Choroid plexus epithelial cell (primary cell): ENCODE results near the gene ANGPTL3.
"Not testable (repeated sequence)": the region's sequence is repeated elsewhere in the genome, so short reads cannot be mapped to it uniquely, and the experiment has no call there.

ENCODE experiments used
- DNase-seq: peaks from one replicate; pipeline ENCODE4 v3.0.0-alpha.2; 2010; ENCODE audit warnings: low read depth
- H3K4me3 ChIP-seq: 2 replicates; pipeline ENCODE4 v1.5.1; 2011; ENCODE audit warnings: low read depth, mild to moderate bottlenecking, control low read depth, low read length, moderate library complexity
- CTCF ChIP-seq: conservative IDR thresholded peaks from 2 replicates; pipeline ENCODE4 v1.5.1; 2011; ENCODE audit warnings: low read depth, mild to moderate bottlenecking, control low read depth, inconsistent platforms, low read length, moderate library complexity

ANGPTL3 gene

DNA sequence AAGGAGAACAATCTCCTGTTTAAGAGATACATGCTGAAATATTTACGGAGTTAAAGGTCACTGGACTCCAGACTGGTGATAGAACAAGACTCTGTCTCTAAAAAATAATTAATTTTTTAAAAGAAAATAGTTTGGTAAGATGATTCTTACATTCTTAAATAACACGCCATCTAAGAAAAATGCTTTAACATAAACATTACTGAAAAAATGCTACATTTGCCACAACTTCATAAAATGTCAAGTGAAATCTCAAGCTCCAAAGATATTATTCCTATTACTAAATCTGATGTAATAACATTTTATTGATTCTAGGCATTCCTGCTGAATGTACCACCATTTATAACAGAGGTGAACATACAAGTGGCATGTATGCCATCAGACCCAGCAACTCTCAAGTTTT is 4.1 kb downstream of the ANGPTL3 start:
- no peak for TF ChIP-seq CTCF
- DNase-seq, result peak; percentile 29
- H3K4me3 ChIP-seq, result no peak overlapping the region

DNA sequence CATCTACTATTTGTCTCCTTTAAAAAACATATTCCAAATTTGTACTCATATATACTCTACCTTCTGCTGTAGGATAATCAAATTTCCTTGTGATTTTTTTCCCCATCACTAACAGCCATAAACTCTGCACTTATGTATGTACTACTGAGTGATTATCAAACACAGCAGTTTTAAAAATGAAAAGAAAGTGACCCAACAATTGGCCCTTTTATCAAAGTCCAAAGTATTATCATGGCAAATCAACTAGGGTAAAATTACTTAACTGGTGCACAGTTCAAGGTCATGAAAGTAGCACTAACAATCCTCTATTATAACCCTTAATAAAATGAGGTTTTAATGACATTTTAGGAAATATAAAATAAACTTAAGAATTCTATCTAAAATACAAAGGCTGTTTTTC is 11.6 kb downstream of the ANGPTL3 start:
- DNase-seq, result no peak

GRCh38 chr1:62610588-62610987 is 13.3 kb downstream of the ANGPTL3 start:
- H3K4me3 ChIP-seq, DNase-seq: not testable (repeated sequence)

More for the DNA sequence above, 11.6 kb downstream of the ANGPTL3 start:
- H3K4me3 ChIP-seq, result no peak overlapping the region
- no peak for TF ChIP-seq CTCF

GRCh38 chr1:62612770-62613169 is 15.4 kb downstream of the ANGPTL3 start:
- H3K4me3 ChIP-seq, result no peak overlapping the region
- DNase-seq, result no peak

DNA sequence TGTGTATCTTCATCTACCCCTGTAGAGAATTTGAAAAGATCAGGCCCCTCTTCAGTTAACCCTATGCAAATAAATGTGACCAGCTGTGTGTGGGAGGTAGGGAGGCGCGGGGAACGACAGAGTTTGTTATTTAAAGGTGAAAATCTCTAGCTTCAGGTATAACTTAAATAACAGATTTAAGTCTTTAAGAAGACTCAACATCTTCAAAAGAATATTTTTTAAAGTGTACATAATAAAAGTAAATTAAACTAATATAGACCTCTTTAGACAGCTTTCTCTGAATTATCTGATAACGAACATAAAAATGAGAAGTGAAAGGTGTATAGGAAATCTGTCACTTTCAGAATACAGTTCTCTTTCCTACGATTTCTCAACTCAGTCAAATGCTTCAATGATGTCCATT is 16.0 kb downstream of the ANGPTL3 start:
- no peak for TF ChIP-seq CTCF
- no peak for DNase-seq
- no peak overlapping the region for H3K4me3 ChIP-seq

More at GRCh38 chr1:62612770-62613169, 15.4 kb downstream of the ANGPTL3 start:
- TF ChIP-seq CTCF, result no peak

DNA sequence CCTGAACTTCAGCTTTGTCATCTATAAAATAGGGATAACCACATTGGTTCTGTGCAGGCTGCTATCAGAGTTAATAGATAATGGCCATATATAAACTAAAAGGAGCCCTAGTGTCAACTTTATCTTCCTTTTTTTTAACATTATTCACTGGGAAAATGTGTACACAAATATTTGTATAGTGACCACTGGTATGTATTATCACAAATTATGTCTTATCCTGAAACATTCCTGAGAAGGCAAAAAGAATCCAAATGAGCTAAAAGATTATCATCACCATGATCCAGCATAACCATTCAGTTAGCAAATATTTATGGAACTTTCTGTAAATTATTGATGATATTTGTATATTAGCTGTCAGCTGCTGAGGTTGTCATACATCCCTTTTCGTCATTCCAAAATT is 16.6 kb downstream of the ANGPTL3 start:
- DNase-seq, result peak; percentile 33
- H3K4me3 ChIP-seq, result no peak overlapping the region
- no peak for TF ChIP-seq CTCF

GRCh38 chr1:62621907-62622306 is 24.6 kb downstream of the ANGPTL3 start:
- no peak for TF ChIP-seq CTCF
- DNase-seq, result peak; percentile 97
- H3K4me3 ChIP-seq, result no peak overlapping the region

DNA sequence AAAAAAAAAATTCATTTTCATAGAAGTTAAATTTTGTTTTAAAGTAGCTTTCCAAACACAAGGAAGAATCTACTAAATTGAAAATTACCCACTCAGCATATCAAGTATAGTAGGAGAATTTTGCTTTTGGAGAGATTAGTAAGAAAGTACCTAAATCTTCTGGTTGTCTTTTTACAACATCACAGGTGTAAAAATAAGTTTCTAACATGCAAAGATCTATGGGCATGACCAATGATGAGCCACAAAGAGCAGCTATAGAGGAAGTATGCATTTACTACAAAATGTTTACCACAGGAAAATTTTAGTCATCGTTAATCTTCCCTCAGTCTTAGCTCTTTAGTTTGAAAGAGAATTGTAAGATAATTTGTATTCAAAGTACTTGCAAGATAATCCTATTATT is 28.1 kb downstream of the ANGPTL3 start:
- TF ChIP-seq CTCF, result no peak
- no peak overlapping the region for H3K4me3 ChIP-seq
- DNase-seq, result no peak
